ENCODE results near the gene ASCC3.

DNA sequence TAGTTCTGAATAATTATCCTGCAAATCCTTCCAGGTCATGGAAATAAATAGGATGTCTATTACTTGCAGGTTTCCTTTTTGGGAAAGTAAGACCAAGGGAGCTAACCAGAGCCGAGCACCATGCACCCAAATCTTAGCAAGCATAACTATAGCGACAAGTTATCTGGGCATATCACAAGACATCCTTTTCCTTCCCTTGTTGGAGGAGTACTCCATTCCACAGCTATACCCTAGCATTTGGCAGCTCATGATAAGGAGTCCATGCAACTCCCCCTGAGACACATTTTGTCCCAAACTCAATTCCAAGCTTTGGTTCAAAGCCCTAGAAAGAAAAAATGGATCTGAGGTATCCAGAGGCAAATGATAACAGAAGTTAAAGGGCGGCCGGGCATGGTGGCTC is 16.5 kb upstream of the ASCC3 start:
- TF ChIP-seq CTCF (IDR thresholded peaks at IDR 0.05): no peak
- TF ChIP-seq POLR2AphosphoS5 (IDR thresholded peaks at IDR 0.05): no peak
